ENCODE results near the gene PRKCI.
"Not testable (repeated sequence)": the region's sequence is repeated elsewhere in the genome, so short reads cannot be mapped to it uniquely, and the experiment has no call there.

GRCh38 chr3:170343859-170344258 lies 121.6 kb downstream of the PRKCI start:
- TF ChIP-seq EZH2phosphoT487 (IDR thresholded peaks at IDR 0.05; ENCODE audit: insufficient read depth, low read depth); EZH2 (IDR thresholded peaks at IDR 0.05; ENCODE audit: insufficient read depth, poor library complexity, severe bottlenecking): not testable (repeated sequence)
